ENCODE results near the gene AUTS2. TPM values are rescaled to one million over a fixed set of nuclear protein-coding genes. Genes with fewer than 3 reads are reported as not detected.

The AUTS2 gene
- total and polyA plus RNA-seq, 7 experiments from 2014 or later: 0.40 to 31.7 (median 4.2) TPM

DNA sequence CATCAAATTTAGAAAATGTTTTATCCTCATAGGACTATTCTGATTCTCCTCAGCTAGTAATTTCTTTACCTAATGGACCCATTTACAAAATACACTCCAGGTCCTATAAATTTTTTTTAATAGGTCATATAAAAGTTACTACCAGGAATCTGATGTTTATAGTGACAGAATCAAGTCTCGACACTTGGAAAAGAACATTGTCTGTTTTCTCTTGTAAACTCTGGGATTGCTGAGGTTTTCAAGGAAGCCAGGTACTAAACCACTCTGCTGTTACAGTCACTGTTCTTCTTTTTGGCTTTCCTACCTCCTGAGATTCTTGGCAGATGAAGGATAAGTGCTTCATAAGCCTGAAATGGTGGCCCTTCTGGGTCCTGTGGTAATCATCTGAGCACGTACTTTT, 493.1 kb downstream of the AUTS2 start:
- no peak overlapping the region for H3K27ac Mint-ChIP-seq
- no peaks in the 10 kb centered on the region for H3K9me3 ChIP-seq (ENCODE audit: control insufficient read depth in 2 of 3, low read length in 3 of 3)
- H3K4me1 ChIP-seq (ENCODE audit: control insufficient read depth in 2 of 2, insufficient read depth in 2 of 2, low read length in 2 of 2): no peaks in the 10 kb centered on the region
- ATAC-seq: no peak
- POLR2A ChIA-PET: no interaction called here
- no peaks in the 10 kb centered on the region for H3K4me1 Mint-ChIP-seq
- intact Hi-C loops (cut with micrococcal nuclease): no loop called here
- no peak overlapping the region for H3K4me3 Mint-ChIP-seq
- H3K36me3 Mint-ChIP-seq: no peaks in the 10 kb centered on the region
- H3K4me3 ChIP-seq (ENCODE audit: low read length): no peak overlapping the region
- H3K27ac ChIP-seq (ENCODE audit: low read depth, low read length): no peak overlapping the region
- no peaks in the 10 kb centered on the region for H3K36me3 ChIP-seq (ENCODE audit: control insufficient read depth in 2 of 3, insufficient read depth in 3 of 3, low read length in 3 of 3)
- CTCF ChIA-PET: no interaction called here
- DNase-seq: no peak
- H3K9me3 Mint-ChIP-seq: peaks cover 0 to 23% (median 6%) of the 10 kb centered on the region in 11 donors
- H3K27me3 Mint-ChIP-seq: no peaks in the 10 kb centered on the region
- no peaks in the 10 kb centered on the region for H3K27me3 ChIP-seq (ENCODE audit: control insufficient read depth in 2 of 2, insufficient read depth in 2 of 2, low read length in 2 of 2)

DNA sequence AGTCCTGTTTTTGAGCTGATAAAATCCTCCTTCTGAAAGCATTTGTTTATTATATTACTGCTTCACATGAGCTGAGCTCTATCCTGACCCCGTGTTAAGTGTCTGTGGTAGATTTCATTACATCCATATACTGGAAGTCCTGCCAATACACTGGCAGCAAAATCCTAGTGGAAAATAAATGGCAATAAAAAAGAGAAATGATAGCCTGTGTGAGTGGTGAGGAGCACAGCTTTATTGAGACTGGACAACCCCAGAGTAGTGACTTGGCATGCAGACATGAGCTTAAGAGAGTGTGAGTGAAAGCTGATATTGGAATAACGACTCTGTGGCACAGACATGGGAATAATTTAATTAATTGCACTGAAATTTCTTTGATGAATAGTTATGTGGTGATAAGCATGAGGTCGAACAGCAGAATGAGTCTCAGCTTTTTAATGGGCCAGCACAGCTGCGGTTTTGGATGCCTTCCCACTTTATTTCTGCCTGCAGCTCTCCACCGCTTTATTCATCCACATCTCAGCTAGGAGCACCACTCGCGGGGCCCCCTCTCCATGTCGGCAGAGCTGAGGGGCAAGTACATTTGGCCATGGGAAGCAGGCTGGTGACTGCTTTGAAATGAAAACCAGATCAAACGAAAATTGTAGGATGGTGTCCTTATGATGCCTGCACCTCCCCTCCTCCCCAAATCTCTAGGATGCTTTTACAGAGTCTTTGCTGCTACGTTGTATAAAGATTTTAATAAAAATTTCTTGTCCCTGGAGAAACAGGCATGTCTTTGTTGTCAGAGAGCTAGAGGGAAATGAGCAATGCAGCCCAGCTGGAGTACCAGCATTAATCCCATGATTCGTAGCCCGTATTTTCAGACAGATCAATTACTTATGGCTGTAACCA, 494.3 kb downstream of the AUTS2 start:
- ATAC-seq (no peak), DNase-seq (no peak)
- Histone ChIP-seq H3K27ac (ENCODE audit: low read depth, low read length) (no peak overlapping the region), H3K27me3 (ENCODE audit: control insufficient read depth in 2 of 2, insufficient read depth in 2 of 2, low read length in 2 of 2) (no peaks in the 10 kb centered on the region), H3K9me3 (ENCODE audit: control insufficient read depth in 2 of 3, low read length in 3 of 3) (no peaks in the 10 kb centered on the region), H3K4me1 (ENCODE audit: control insufficient read depth in 2 of 2, insufficient read depth in 2 of 2, low read length in 2 of 2) (no peaks in the 10 kb centered on the region), H3K36me3 (ENCODE audit: control insufficient read depth in 2 of 3, insufficient read depth in 3 of 3, low read length in 3 of 3) (no peaks in the 10 kb centered on the region), H3K4me3 (ENCODE audit: low read length) (no peak overlapping the region)
- Mint-ChIP-seq H3K4me1 (no peaks in the 10 kb centered on the region), H3K36me3 (no peaks in the 10 kb centered on the region), H3K4me3 (no peak overlapping the region), H3K9me3 (peaks cover 0 to 15% (median 6%) of the 10 kb centered on the region in 11 donors), H3K27me3 (no peaks in the 10 kb centered on the region), H3K27ac (no peak overlapping the region)
- ChIA-PET CTCF (no interaction called here), POLR2A (no interaction called here)
- intact Hi-C loops (cut with micrococcal nuclease): no loop called here

DNA sequence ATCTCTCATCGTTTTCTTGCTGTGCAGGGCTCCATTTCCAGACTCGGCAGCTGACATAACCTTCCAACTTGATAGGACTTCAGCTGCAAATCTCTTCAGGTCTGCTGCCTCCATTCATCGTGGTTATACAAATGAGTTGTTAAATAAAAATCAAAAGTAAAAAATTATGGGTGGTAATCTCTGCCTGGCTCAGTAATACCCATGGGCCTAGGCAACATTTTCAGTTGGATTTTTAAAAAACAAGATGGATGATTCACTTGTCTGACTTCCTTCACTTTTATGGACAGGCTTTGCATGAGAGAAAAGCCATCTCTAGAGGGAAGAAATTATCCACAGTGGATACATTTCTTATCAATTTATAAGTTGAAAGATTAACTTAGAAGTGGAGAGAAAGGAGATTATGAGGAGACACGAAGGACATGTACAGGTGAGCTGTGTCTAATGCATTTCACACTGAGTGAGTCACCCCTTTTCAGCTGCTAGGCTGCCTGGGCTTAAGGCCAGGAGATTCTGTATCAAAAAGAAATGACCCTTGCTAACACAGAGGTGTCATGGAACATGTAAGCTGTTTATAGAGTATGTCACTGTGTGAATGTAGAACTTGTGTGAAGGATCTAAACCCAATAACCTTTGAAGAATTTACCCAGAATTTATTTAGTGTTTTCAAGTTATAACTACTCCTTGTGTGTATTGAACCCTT, 495.1 kb downstream of the AUTS2 start:
- Histone ChIP-seq H3K27me3 (ENCODE audit: control insufficient read depth in 2 of 2, insufficient read depth in 2 of 2, low read length in 2 of 2) (no peaks in the 10 kb centered on the region), H3K9me3 (ENCODE audit: control insufficient read depth in 2 of 3, low read length in 3 of 3) (no peaks in the 10 kb centered on the region), H3K4me1 (ENCODE audit: control insufficient read depth in 2 of 2, insufficient read depth in 2 of 2, low read length in 2 of 2) (no peaks in the 10 kb centered on the region), H3K27ac (ENCODE audit: low read depth, low read length) (no peak overlapping the region), H3K36me3 (ENCODE audit: control insufficient read depth in 2 of 3, insufficient read depth in 3 of 3, low read length in 3 of 3) (no peaks in the 10 kb centered on the region), H3K4me3 (ENCODE audit: low read length) (no peak overlapping the region)
- CTCF ChIA-PET: no interaction called here
- DNase-seq: no peak
- intact Hi-C loops (cut with micrococcal nuclease): no loop called here
- ATAC-seq: no peak
- H3K27me3 Mint-ChIP-seq: no peaks in the 10 kb centered on the region
- H3K9me3 Mint-ChIP-seq: peaks cover 0 to 10% (median 4%) of the 10 kb centered on the region in 11 donors
- POLR2A ChIA-PET: no interaction called here
- no peak overlapping the region for H3K4me3 Mint-ChIP-seq
- no peak overlapping the region for H3K27ac Mint-ChIP-seq
- no peaks in the 10 kb centered on the region for H3K4me1 Mint-ChIP-seq
- no peaks in the 10 kb centered on the region for H3K36me3 Mint-ChIP-seq

DNA sequence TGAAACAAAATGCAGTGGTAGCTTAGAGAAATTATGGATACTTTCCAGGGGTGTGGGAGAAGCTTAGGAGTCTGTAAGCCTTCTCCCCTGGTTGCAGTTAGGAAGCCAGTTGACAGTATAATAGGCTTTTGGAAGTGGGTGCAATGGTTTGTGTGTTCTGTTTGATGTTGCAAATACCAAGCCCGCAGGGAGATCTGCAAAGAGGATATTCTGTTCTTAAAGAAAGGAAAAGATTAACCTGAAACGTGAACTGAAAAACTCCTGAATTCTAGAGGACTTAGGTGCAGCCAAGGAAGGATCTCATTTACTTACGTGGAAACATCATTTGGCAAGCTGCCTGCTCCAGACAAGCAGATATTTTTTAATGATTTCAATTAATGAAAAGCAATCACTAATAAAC, 496.6 kb downstream of the AUTS2 start:
- no peak overlapping the region for H3K4me3 Mint-ChIP-seq
- Histone ChIP-seq H3K36me3 (ENCODE audit: control insufficient read depth in 2 of 3, insufficient read depth in 3 of 3, low read length in 3 of 3) (no peaks in the 10 kb centered on the region), H3K27me3 (ENCODE audit: control insufficient read depth in 2 of 2, insufficient read depth in 2 of 2, low read length in 2 of 2) (no peaks in the 10 kb centered on the region), H3K4me1 (ENCODE audit: control insufficient read depth in 2 of 2, insufficient read depth in 2 of 2, low read length in 2 of 2) (no peaks in the 10 kb centered on the region), H3K27ac (ENCODE audit: low read depth, low read length) (no peak overlapping the region), H3K4me3 (ENCODE audit: low read length) (no peak overlapping the region), H3K9me3 (ENCODE audit: control insufficient read depth in 2 of 3, low read length in 3 of 3) (no peaks in the 10 kb centered on the region)
- H3K27ac Mint-ChIP-seq: no peak overlapping the region
- ChIA-PET CTCF (no interaction called here), POLR2A (no interaction called here)
- intact Hi-C loops (cut with micrococcal nuclease): no loop called here
- no peaks in the 10 kb centered on the region for H3K27me3 Mint-ChIP-seq
- ATAC-seq (no peak), DNase-seq (no peak)
- peaks cover 0 to 4% (median 0%) of the 10 kb centered on the region in 11 donors for H3K9me3 Mint-ChIP-seq
- no peaks in the 10 kb centered on the region for H3K4me1 Mint-ChIP-seq
- H3K36me3 Mint-ChIP-seq: no peaks in the 10 kb centered on the region

DNA sequence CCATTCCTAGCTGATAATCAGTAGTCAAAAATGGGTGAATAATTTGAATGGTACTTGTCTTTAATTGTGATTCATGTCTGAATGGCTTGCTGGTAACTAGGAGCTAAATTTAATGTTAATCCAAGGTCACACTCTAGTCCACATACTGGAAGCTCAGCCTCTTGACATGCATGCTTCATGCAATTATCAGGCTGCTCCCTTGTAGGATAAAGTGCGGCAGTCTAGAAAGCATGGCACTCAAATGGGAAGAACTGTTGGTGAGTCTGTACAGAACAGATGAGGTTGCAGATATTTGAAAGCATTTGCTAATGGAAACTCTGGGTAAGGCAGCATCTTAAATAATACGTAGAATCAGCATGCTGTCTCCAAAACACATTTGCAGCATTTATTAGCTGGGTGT, 499.4 kb downstream of the AUTS2 start:
- no peak overlapping the region for H3K4me3 ChIP-seq (ENCODE audit: low read length)
- CTCF ChIA-PET: no interaction called here
- Mint-ChIP-seq H3K27ac (no peak overlapping the region), H3K27me3 (no peaks in the 10 kb centered on the region), H3K9me3 (no peaks in the 10 kb centered on the region), H3K36me3 (no peaks in the 10 kb centered on the region), H3K4me1 (no peaks in the 10 kb centered on the region), H3K4me3 (no peak overlapping the region)
- ATAC-seq (no peak), DNase-seq (no peak)
- H3K9me3 ChIP-seq (ENCODE audit: control insufficient read depth in 2 of 3, low read length in 3 of 3): no peaks in the 10 kb centered on the region
- H3K27me3 ChIP-seq (ENCODE audit: control insufficient read depth in 2 of 2, insufficient read depth in 2 of 2, low read length in 2 of 2): no peaks in the 10 kb centered on the region
- POLR2A ChIA-PET: no interaction called here
- H3K4me1 ChIP-seq (ENCODE audit: control insufficient read depth in 2 of 2, insufficient read depth in 2 of 2, low read length in 2 of 2): no peaks in the 10 kb centered on the region
- H3K36me3 ChIP-seq (ENCODE audit: control insufficient read depth in 2 of 3, insufficient read depth in 3 of 3, low read length in 3 of 3): no peaks in the 10 kb centered on the region
- H3K27ac ChIP-seq (ENCODE audit: low read depth, low read length): no peak overlapping the region
- intact Hi-C loops (cut with micrococcal nuclease): no loop called here

DNA sequence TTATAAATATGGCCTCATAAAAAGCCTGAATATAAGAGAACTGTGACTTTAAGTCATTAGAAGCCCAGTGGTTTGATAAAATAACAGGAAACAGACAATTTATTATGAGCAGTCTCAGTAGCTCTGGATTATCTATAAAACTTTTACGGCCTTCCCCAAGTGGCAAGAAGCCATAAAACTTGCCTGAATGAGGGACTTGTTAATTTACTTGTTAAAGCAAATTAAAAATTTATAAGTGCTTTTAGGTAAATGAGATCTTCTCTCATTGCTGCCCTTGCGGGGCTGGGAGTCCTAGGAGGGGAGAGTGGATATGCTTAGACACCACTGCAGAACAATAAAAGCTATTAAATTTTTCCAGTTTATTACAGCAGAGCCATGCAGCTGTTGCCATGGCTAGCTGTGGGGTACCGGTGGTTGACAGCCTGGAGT, 499.9 kb downstream of the AUTS2 start:
- H3K27me3 ChIP-seq (ENCODE audit: control insufficient read depth in 2 of 2, insufficient read depth in 2 of 2, low read length in 2 of 2): no peaks in the 10 kb centered on the region
- H3K9me3 ChIP-seq (ENCODE audit: control insufficient read depth in 2 of 3, low read length in 3 of 3): no peaks in the 10 kb centered on the region
- no peaks in the 10 kb centered on the region for H3K4me1 Mint-ChIP-seq
- no peak for DNase-seq
- no peak for ATAC-seq
- H3K36me3 Mint-ChIP-seq: no peaks in the 10 kb centered on the region
- H3K4me3 ChIP-seq (ENCODE audit: low read length): no peak overlapping the region
- no peak overlapping the region for H3K27ac ChIP-seq (ENCODE audit: low read depth, low read length)
- H3K27ac Mint-ChIP-seq: no peak overlapping the region
- no peaks in the 10 kb centered on the region for H3K36me3 ChIP-seq (ENCODE audit: control insufficient read depth in 2 of 3, insufficient read depth in 3 of 3, low read length in 3 of 3)
- intact Hi-C loops (cut with micrococcal nuclease): no loop called here
- H3K27me3 Mint-ChIP-seq: no peaks in the 10 kb centered on the region
- H3K4me1 ChIP-seq (ENCODE audit: control insufficient read depth in 2 of 2, insufficient read depth in 2 of 2, low read length in 2 of 2): no peaks in the 10 kb centered on the region
- CTCF ChIA-PET: no interaction called here
- H3K4me3 Mint-ChIP-seq: no peak overlapping the region
- POLR2A ChIA-PET: no interaction called here
- H3K9me3 Mint-ChIP-seq: no peaks in the 10 kb centered on the region

All from naive thymus-derived CD4-positive, alpha-beta T cell (primary cell).